Large intestine (tissue), 3 donors: ENCODE measurements around the gene ZC3H14. TPM values are rescaled to one million over a fixed set of nuclear protein-coding genes. Genes with fewer than 3 reads are reported as not detected.

Experiments used
- DNase-seq, 2 donors: peaks; one replicate each; pipeline versions ENCODE4 v3.0.0 to v3.0.0-alpha.2; 2013
- H3K27ac ChIP-seq: one replicate; pipeline ENCODE4 v1.5.1; 2013; ENCODE audit warnings: low read length
- H3K27me3 ChIP-seq: 2 replicates; pipeline ENCODE4 v1.6.1; 2013; ENCODE audit warnings: low read length; ENCODE audit not compliant: control insufficient read depth, insufficient read depth
- H3K36me3 ChIP-seq: 2 replicates; pipeline ENCODE4 v1.6.1; 2013; ENCODE audit warnings: low read length; ENCODE audit not compliant: control insufficient read depth, insufficient read depth
- H3K4me1 ChIP-seq: one replicate; pipeline ENCODE4 v1.6.1; 2013; ENCODE audit warnings: low read length; ENCODE audit not compliant: control insufficient read depth, insufficient read depth
- H3K4me3 ChIP-seq: one replicate; pipeline ENCODE4 v1.5.1; 2013; ENCODE audit warnings: low read length
- H3K9me3 ChIP-seq: one replicate; pipeline ENCODE4 v1.6.1; 2013; ENCODE audit warnings: mild to moderate bottlenecking, low read depth, low read length, moderate library complexity; ENCODE audit not compliant: control insufficient read depth
- WGBS: methylation state at CpG from one replicate; pipeline ENCODE4 v1.1.5; 2013; ENCODE audit warnings: low lambda C conversion rate; ENCODE audit not compliant: insufficient coverage; 5-methylcytosine and 5-hydroxymethylcytosine counted together
- polyA plus RNA-seq: library from polyadenylated mRNA; unstranded; fragments of 120-200 nt; gene quantifications from one replicate; pipeline ENCODE4 v1.2.1, GENCODE V29; 2013

The ZC3H14 gene
- polyA plus RNA-seq, 1 donor: 65.0 TPM

- H3K27ac ChIP-seq: no peak overlapping the region
- no peak overlapping the region for H3K4me3 ChIP-seq
- H3K9me3 ChIP-seq: no peaks in the 10 kb centered on the region
- no peaks in the 10 kb centered on the region for H3K4me1 ChIP-seq
- H3K36me3 ChIP-seq: peaks cover 95% of the 10 kb centered on the region
- WGBS: 95% methylated on average over 4 of the region's 10 CpGs
- no peaks in the 10 kb centered on the region for H3K27me3 ChIP-seq
- no peak for DNase-seq
Observed at GRCh38 chr14:88599761-88600439, 37.1 kb downstream of the ZC3H14 start.

- H3K4me1 ChIP-seq: no peaks in the 10 kb centered on the region
- H3K36me3 ChIP-seq: peaks cover 91% of the 10 kb centered on the region
- H3K27me3 ChIP-seq: no peaks in the 10 kb centered on the region
- no peak overlapping the region for H3K27ac ChIP-seq
- no peak for DNase-seq
- no peak overlapping the region for H3K4me3 ChIP-seq
- H3K9me3 ChIP-seq: no peaks in the 10 kb centered on the region
Observed at GRCh38 chr14:88604212-88604611, 41.4 kb downstream of the ZC3H14 start.

- DNase-seq: no peak
- H3K4me3 ChIP-seq: no peak overlapping the region
- H3K9me3 ChIP-seq: no peaks in the 10 kb centered on the region
- peaks cover 90% of the 10 kb centered on the region for H3K36me3 ChIP-seq
- no peaks in the 10 kb centered on the region for H3K4me1 ChIP-seq
- no peak overlapping the region for H3K27ac ChIP-seq
- no CpG with 5 or more reads among the region's 2 CpGs for WGBS
- H3K27me3 ChIP-seq: no peaks in the 10 kb centered on the region
Observed at GRCh38 chr14:88605594-88605993, 42.8 kb downstream of the ZC3H14 start.

- Histone ChIP-seq H3K36me3 (peaks cover 83% of the 10 kb centered on the region), H3K4me1 (peaks cover 2% of the 10 kb centered on the region), H3K4me3 (no peak overlapping the region), H3K27ac (no peak overlapping the region), H3K9me3 (no peaks in the 10 kb centered on the region), H3K27me3 (no peaks in the 10 kb centered on the region)
- no peak for DNase-seq
Observed at GRCh38 chr14:88607829-88608228, 45.0 kb downstream of the ZC3H14 start.

GRCh38 chr14:88611878-88612277 is 49.0 kb downstream of the ZC3H14 start:
- Histone ChIP-seq H3K36me3 (peaks cover 52% of the 10 kb centered on the region), H3K4me1 (peaks cover 16% of the 10 kb centered on the region), H3K4me3 (no peak overlapping the region), H3K27ac (no peak overlapping the region), H3K9me3 (no peaks in the 10 kb centered on the region), H3K27me3 (no peaks in the 10 kb centered on the region)
- WGBS: no CpG with 5 or more reads among the region's 1 CpG
- no peak for DNase-seq

- no peak overlapping the region for H3K4me3 ChIP-seq
- H3K4me1 ChIP-seq: peaks cover 16% of the 10 kb centered on the region
- H3K36me3 ChIP-seq: peaks cover 44% of the 10 kb centered on the region
- no peaks in the 10 kb centered on the region for H3K9me3 ChIP-seq
- DNase-seq: peak in 1 of 2 donors; percentile 11
- H3K27ac ChIP-seq: peak overlapping the region; percentile 87
- H3K27me3 ChIP-seq: no peaks in the 10 kb centered on the region
- 14% methylated on average over 2 of the region's 4 CpGs for WGBS
Observed at GRCh38 chr14:88612981-88613380, 50.1 kb downstream of the ZC3H14 start.

GRCh38 chr14:88613552-88614010 is 50.7 kb downstream of the ZC3H14 start:
- H3K9me3 ChIP-seq: no peaks in the 10 kb centered on the region
- peaks cover 38% of the 10 kb centered on the region for H3K36me3 ChIP-seq
- peak; percentile 84 to 91 for DNase-seq
- no peaks in the 10 kb centered on the region for H3K27me3 ChIP-seq
- no peak overlapping the region for H3K4me3 ChIP-seq
- no CpG with 5 or more reads among the region's 5 CpGs for WGBS
- peaks cover 16% of the 10 kb centered on the region for H3K4me1 ChIP-seq
- peak overlapping the region; percentile 87 for H3K27ac ChIP-seq

- H3K36me3 ChIP-seq: peaks cover 32% of the 10 kb centered on the region
- H3K27ac ChIP-seq: peak overlapping the region; percentile 87
- H3K27me3 ChIP-seq: no peaks in the 10 kb centered on the region
- no peak overlapping the region for H3K4me3 ChIP-seq
- no CpG with 5 or more reads among the region's 3 CpGs for WGBS
- no peak for DNase-seq
- H3K9me3 ChIP-seq: no peaks in the 10 kb centered on the region
- H3K4me1 ChIP-seq: peaks cover 16% of the 10 kb centered on the region
Observed at GRCh38 chr14:88614218-88614907, 51.5 kb downstream of the ZC3H14 start.

GRCh38 chr14:88616697-88617096 is 53.9 kb downstream of the ZC3H14 start:
- Histone ChIP-seq H3K27me3 (no peaks in the 10 kb centered on the region), H3K27ac (no peak overlapping the region), H3K4me3 (no peak overlapping the region), H3K9me3 (no peaks in the 10 kb centered on the region), H3K36me3 (peaks cover 12% of the 10 kb centered on the region), H3K4me1 (peaks cover 16% of the 10 kb centered on the region)
- no CpG with 5 or more reads among the region's 1 CpG for WGBS
- DNase-seq: no peak

- H3K4me3 ChIP-seq: no peak overlapping the region
- H3K9me3 ChIP-seq: no peaks in the 10 kb centered on the region
- no peaks in the 10 kb centered on the region for H3K27me3 ChIP-seq
- H3K4me1 ChIP-seq: peaks cover 16% of the 10 kb centered on the region
- H3K36me3 ChIP-seq: peaks cover 6% of the 10 kb centered on the region
- no CpG with 5 or more reads among the region's 1 CpG for WGBS
- no peak overlapping the region for H3K27ac ChIP-seq
- no peak for DNase-seq
Observed at GRCh38 chr14:88617479-88617878, 54.6 kb downstream of the ZC3H14 start.

- peaks cover 3% of the 10 kb centered on the region for H3K36me3 ChIP-seq
- WGBS: 45% methylated on average over 2 of the region's 5 CpGs
- no peaks in the 10 kb centered on the region for H3K27me3 ChIP-seq
- peak in 1 of 2 donors; percentile 12 for DNase-seq
- H3K4me3 ChIP-seq: no peak overlapping the region
- H3K4me1 ChIP-seq: peaks cover 7% of the 10 kb centered on the region
- no peak overlapping the region for H3K27ac ChIP-seq
- H3K9me3 ChIP-seq: no peaks in the 10 kb centered on the region
Observed at GRCh38 chr14:88618476-88618875, 55.6 kb downstream of the ZC3H14 start.
